Activated CD4-positive, alpha-beta memory T cell treated with anti-CD3 and anti-CD28 coated beads for 36 hours (primary cell): ENCODE measurements around the gene NACC1. TPM values are rescaled to one million over a fixed set of nuclear protein-coding genes. Genes with fewer than 3 reads are reported as not detected.

Source experiments
- CTCF ChIA-PET: fragments of 350-600 bp; sonication (Branson Sonifier 250); formaldehyde crosslinking; loops from one replicate; lab custom pipeline; 2021; ENCODE audit warnings: antibody characterized with exemption, inconsistent platforms; lab: Charles Lee
- POLR2A ChIA-PET: fragments of 350-600 bp; sonication (Branson Sonifier 250); formaldehyde crosslinking; loops from one replicate; lab custom pipeline; 2021; ENCODE audit warnings: antibody characterized with exemption; lab: Charles Lee
- DNase-seq: peaks from one replicate; pipeline ENCODE4 v3.0.0-alpha.2; 2020
- H3K27ac Mint-ChIP-seq: one replicate; pipeline ENCODE4 v1.8.0; 2021; ENCODE audit warnings: mixed read lengths
- H3K27me3 Mint-ChIP-seq: one replicate; pipeline ENCODE4 v1.8.0; 2021; ENCODE audit warnings: mixed read lengths
- H3K36me3 Mint-ChIP-seq: one replicate; pipeline ENCODE4 v1.8.0; 2021; ENCODE audit warnings: mixed read lengths
- H3K4me1 Mint-ChIP-seq: one replicate; pipeline ENCODE4 v1.8.0; 2021; ENCODE audit warnings: low read depth, mixed read lengths
- H3K4me3 Mint-ChIP-seq: one replicate; pipeline ENCODE4 v1.8.0; 2021; ENCODE audit warnings: mild to moderate bottlenecking, mixed read lengths
- H3K9me3 Mint-ChIP-seq: one replicate; pipeline ENCODE4 v1.8.0; 2021; ENCODE audit warnings: mixed read lengths
- intact Hi-C: fragments of 100-400 bp; cut with micrococcal nuclease; formaldehyde crosslinking; loops from one replicate; pipeline ENCODE4 v1.15.1; 2023
- total RNA-seq, 2 experiments: library from RNA; stranded (reverse); gene quantifications; one replicate each; pipeline ENCODE4 v1.2.3, GENCODE V29; 2021

Gene NACC1
- total RNA-seq, 2 experiments from 2014 or later, result 89.8 to 90.9 TPM

DNA sequence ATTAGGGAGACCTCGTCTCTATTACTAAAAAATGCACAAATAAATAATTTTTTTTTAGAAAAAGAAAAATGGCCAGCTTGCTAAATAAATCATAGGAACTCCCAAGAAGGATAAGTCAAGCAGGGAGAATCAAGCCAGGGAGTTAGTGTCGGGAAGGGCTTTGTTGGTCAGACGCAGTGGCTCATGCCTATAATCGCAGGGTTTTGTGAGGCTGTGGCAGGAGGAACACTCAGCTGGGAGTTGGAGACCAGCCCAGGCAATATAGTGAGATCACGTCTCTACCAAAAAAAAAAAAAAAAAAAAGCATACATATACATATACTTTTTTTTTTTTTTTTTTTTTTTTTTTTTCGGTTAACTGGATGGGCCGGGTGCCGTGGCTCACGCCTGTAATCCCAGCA, 9.0 kb downstream of the NACC1 start:
- Mint-ChIP-seq H3K27me3 (no peaks in the 10 kb centered on the region), H3K9me3 (no peaks in the 10 kb centered on the region), H3K27ac (no peak overlapping the region), H3K4me3 (no peak overlapping the region), H3K4me1 (peaks cover 36% of the 10 kb centered on the region), H3K36me3 (peaks cover 5% of the 10 kb centered on the region)
- POLR2A ChIA-PET, result no interaction called here
- CTCF ChIA-PET, result interaction anchor here (2.0 kb wide), 1 partner anchor 22 kb away, joined by 4 read pairs; no protein-coding TSS in a partner anchor
- no peak for DNase-seq
- intact Hi-C loops, result no loop called here

GRCh38 chr19:13127811-13128575, 9.9 kb downstream of the NACC1 start:
- Mint-ChIP-seq H3K27me3 (no peaks in the 10 kb centered on the region), H3K36me3 (peaks cover 7% of the 10 kb centered on the region), H3K4me1 (peaks cover 39% of the 10 kb centered on the region), H3K27ac (peak overlapping the region; percentile 49), H3K9me3 (no peaks in the 10 kb centered on the region), H3K4me3 (no peak overlapping the region)
- no peak for DNase-seq
- intact Hi-C loops, result no loop called here
- CTCF ChIA-PET, result interaction anchor here (0.9 to 2.0 kb wide), 2 partner anchors 9 to 23 kb away, joined by 3 to 4 read pairs; no protein-coding TSS in a partner anchor
- POLR2A ChIA-PET, result interaction anchor here (0.6 kb wide), 1 partner anchor 9 kb away, joined by 5 read pairs; no protein-coding TSS in a partner anchor

- CTCF ChIA-PET, result interaction anchor here (2.0 to 2.1 kb wide), 2 partner anchors 21 to 24 kb away, joined by 4 to 7 read pairs; partner anchors contain the start of genes IER2 and STX10
- peaks cover 7% of the 10 kb centered on the region for H3K36me3 Mint-ChIP-seq
- intact Hi-C loops, result no loop called here
- H3K27me3 Mint-ChIP-seq, result no peaks in the 10 kb centered on the region
- peaks cover 44% of the 10 kb centered on the region for H3K4me1 Mint-ChIP-seq
- POLR2A ChIA-PET, result no interaction called here
- H3K27ac Mint-ChIP-seq, result peak overlapping the region; percentile 49
- no peaks in the 10 kb centered on the region for H3K9me3 Mint-ChIP-seq
- H3K4me3 Mint-ChIP-seq, result no peak overlapping the region
- DNase-seq, result no peak
Observed at GRCh38 chr19:13128583-13128982, 10.5 kb downstream of the NACC1 start.

DNA sequence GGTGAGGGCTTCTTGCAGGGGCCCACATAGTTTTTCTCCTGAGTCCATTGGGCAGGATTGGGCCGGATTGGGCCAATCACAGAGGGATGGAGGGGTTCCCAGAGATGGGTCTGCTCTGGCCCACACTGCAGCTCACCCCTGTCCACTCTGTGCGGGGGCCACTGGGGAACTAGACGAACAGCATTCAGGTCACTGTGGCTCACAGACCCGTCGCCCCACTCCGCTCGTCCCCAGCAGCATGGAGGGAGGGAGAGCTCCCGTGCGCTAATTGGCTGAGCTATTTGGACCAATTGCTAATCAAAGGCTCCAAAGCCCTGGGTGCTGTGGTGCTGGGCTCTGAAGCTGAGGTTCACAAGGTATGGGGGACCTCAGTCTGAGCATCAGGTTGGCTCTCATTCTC, 11.3 kb downstream of the NACC1 start:
- Mint-ChIP-seq H3K4me3 (no peak overlapping the region), H3K27ac (no peak overlapping the region), H3K27me3 (no peaks in the 10 kb centered on the region), H3K36me3 (peaks cover 7% of the 10 kb centered on the region), H3K4me1 (peaks cover 44% of the 10 kb centered on the region), H3K9me3 (no peaks in the 10 kb centered on the region)
- ChIA-PET POLR2A (no interaction called here), CTCF (interaction anchor here (2.1 kb wide), 1 partner anchor 20 kb away, joined by 7 read pairs; the partner anchor contains the start of genes IER2 and STX10)
- intact Hi-C loops, result no loop called here
- DNase-seq, result no peak

GRCh38 chr19:13130886-13131490, 12.9 kb downstream of the NACC1 start:
- POLR2A ChIA-PET, result interaction anchor here (0.8 to 2.9 kb wide), 6 partner anchors 9 to 24 kb away, joined by 3 to 19 read pairs (median 8); partner anchors contain the start of genes NACC1 and STX10
- H3K9me3 Mint-ChIP-seq, result no peaks in the 10 kb centered on the region
- peaks cover 46% of the 10 kb centered on the region for H3K4me1 Mint-ChIP-seq
- DNase-seq, result no peak
- CTCF ChIA-PET, result interaction anchor here (0.8 to 2.1 kb wide), 6 partner anchors 9 to 166 kb away, joined by 3 to 8 read pairs (median 5); partner anchors contain the start of genes IER2 and STX10
- peak overlapping the region; percentile 96 for H3K27ac Mint-ChIP-seq
- no peaks in the 10 kb centered on the region for H3K27me3 Mint-ChIP-seq
- peaks cover 12% of the 10 kb centered on the region for H3K36me3 Mint-ChIP-seq
- intact Hi-C loops, result no loop called here
- no peak overlapping the region for H3K4me3 Mint-ChIP-seq

GRCh38 chr19:13132471-13133180, 14.6 kb downstream of the NACC1 start:
- DNase-seq, result peak; percentile 83
- intact Hi-C loops, result loop anchor here (1.0 kb wide), 2 partner anchors 14 to 19 kb away; partner anchors contain the start of gene NACC1
- H3K27ac Mint-ChIP-seq, result peak overlapping the region; percentile 96
- POLR2A ChIA-PET, result interaction anchor here (0.9 to 2.9 kb wide), 11 partner anchors 10 to 33 kb away, joined by 3 to 20 read pairs (median 6); partner anchors contain the start of genes NACC1 and STX10
- CTCF ChIA-PET, result interaction anchor here (0.6 to 2.1 kb wide), 13 partner anchors 10 to 247 kb away, joined by 3 to 11 read pairs (median 4); partner anchors contain the start of genes IER2, NACC1 and STX10
- H3K27me3 Mint-ChIP-seq, result no peaks in the 10 kb centered on the region
- peaks cover 46% of the 10 kb centered on the region for H3K4me1 Mint-ChIP-seq
- H3K9me3 Mint-ChIP-seq, result no peaks in the 10 kb centered on the region
- peaks cover 20% of the 10 kb centered on the region for H3K36me3 Mint-ChIP-seq
- H3K4me3 Mint-ChIP-seq, result peak overlapping the region; percentile 60

GRCh38 chr19:13133241-13133870, 15.3 kb downstream of the NACC1 start:
- POLR2A ChIA-PET, result interaction anchor here (0.9 to 2.9 kb wide), 8 partner anchors 9 to 34 kb away, joined by 4 to 20 read pairs (median 8); partner anchors contain the start of gene NACC1
- no peaks in the 10 kb centered on the region for H3K27me3 Mint-ChIP-seq
- peak overlapping the region; percentile 96 for H3K27ac Mint-ChIP-seq
- H3K9me3 Mint-ChIP-seq, result no peaks in the 10 kb centered on the region
- DNase-seq, result no peak
- intact Hi-C loops, result no loop called here
- H3K4me3 Mint-ChIP-seq, result no peak overlapping the region
- peaks cover 24% of the 10 kb centered on the region for H3K36me3 Mint-ChIP-seq
- CTCF ChIA-PET, result interaction anchor here (0.7 to 2.1 kb wide), 8 partner anchors 17 to 248 kb away, joined by 3 to 11 read pairs (median 5); partner anchors contain the start of genes IER2 and STX10
- peaks cover 42% of the 10 kb centered on the region for H3K4me1 Mint-ChIP-seq

- no peaks in the 10 kb centered on the region for H3K27me3 Mint-ChIP-seq
- H3K36me3 Mint-ChIP-seq, result peaks cover 28% of the 10 kb centered on the region
Observed at GRCh38 chr19:13134626-13135025, 16.6 kb downstream of the NACC1 start.

GRCh38 chr19:13135068-13136062, 17.3 kb downstream of the NACC1 start:
- no peaks in the 10 kb centered on the region for H3K27me3 Mint-ChIP-seq
- no peak overlapping the region for H3K4me3 Mint-ChIP-seq
- DNase-seq, result no peak
- ChIA-PET CTCF (interaction anchor here (1.4 to 1.6 kb wide), 2 partner anchors 11 to 31 kb away, joined by 3 read pairs; no protein-coding TSS in a partner anchor), POLR2A (interaction anchor here (1.0 to 1.1 kb wide), 2 partner anchors 11 to 17 kb away, joined by 3 to 10 read pairs; no protein-coding TSS in a partner anchor)
- intact Hi-C loops, result no loop called here
- no peaks in the 10 kb centered on the region for H3K9me3 Mint-ChIP-seq
- H3K27ac Mint-ChIP-seq, result no peak overlapping the region
- peaks cover 35% of the 10 kb centered on the region for H3K4me1 Mint-ChIP-seq
- H3K36me3 Mint-ChIP-seq, result peaks cover 29% of the 10 kb centered on the region

More at GRCh38 chr19:13134626-13135025, 16.6 kb downstream of the NACC1 start:
- ChIA-PET CTCF (interaction anchor here (1.6 kb wide), 1 partner anchor 30 kb away, joined by 3 read pairs; no protein-coding TSS in a partner anchor), POLR2A (interaction anchor here (0.5 to 1.0 kb wide), 2 partner anchors 18 to 44 kb away, joined by 3 read pairs; no protein-coding TSS in a partner anchor)
- intact Hi-C loops, result no loop called here
- Mint-ChIP-seq H3K9me3 (no peaks in the 10 kb centered on the region), H3K27ac (no peak overlapping the region), H3K4me1 (peaks cover 37% of the 10 kb centered on the region), H3K4me3 (no peak overlapping the region)
- DNase-seq, result no peak

DNA sequence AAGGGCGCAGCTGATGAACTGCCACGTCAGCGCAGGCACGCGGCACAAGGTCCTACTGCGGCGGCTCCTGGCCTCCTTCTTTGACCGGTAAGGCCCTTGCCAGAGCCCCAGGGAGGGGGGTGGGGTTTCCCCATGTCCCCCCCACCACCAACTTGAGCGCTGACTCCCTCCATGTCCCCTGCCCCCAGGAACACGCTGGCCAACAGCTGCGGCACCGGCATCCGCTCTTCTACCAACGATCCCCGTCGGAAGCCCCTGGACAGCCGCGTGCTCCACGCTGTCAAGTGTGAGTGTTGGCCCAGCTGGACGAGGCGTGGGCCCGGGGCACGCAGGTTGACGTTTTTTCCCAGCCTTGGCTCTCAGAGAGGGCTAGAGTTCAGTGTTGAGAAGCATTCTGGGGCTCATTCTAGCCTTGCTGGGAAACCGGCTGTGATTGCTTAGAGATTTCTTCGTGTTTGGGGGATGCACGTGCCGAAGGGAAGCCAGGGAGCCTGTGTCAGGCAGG, 19.3 kb downstream of the NACC1 start:
- POLR2A ChIA-PET, result interaction anchor here (1.0 kb wide), 1 partner anchor 10 kb away, joined by 5 read pairs; no protein-coding TSS in a partner anchor
- Mint-ChIP-seq H3K9me3 (no peaks in the 10 kb centered on the region), H3K4me3 (no peak overlapping the region), H3K27me3 (no peaks in the 10 kb centered on the region), H3K4me1 (peaks cover 20% of the 10 kb centered on the region), H3K27ac (no peak overlapping the region), H3K36me3 (peaks cover 27% of the 10 kb centered on the region)
- CTCF ChIA-PET, result interaction anchor here (1.4 kb wide), 1 partner anchor 9 kb away, joined by 3 read pairs; no protein-coding TSS in a partner anchor
- intact Hi-C loops, result no loop called here
- DNase-seq, result no peak
